GM21723 (cell line): ENCODE results near the gene STX1B.

Experiments used
- ATAC-seq: cut with Tn5 transposase; IDR thresholded peaks from one replicate; pipeline ENCODE4 v1.9.1; 2021; ENCODE audit warnings: mild to moderate bottlenecking, moderate library complexity; ENCODE audit not compliant: unreplicated experiment

STX1B gene

GRCh38 chr16:30980434-30980833 lies 30.0 kb downstream of the STX1B start:
- ATAC-seq = no peak

GRCh38 chr16:30980023-30980371 lies 30.4 kb downstream of the STX1B start:
- ATAC-seq = no peak

- ATAC-seq = no peak
Observed at GRCh38 chr16:30979170-30980022, 31.0 kb downstream of the STX1B start.

GRCh38 chr16:30977502-30977901 lies 32.9 kb downstream of the STX1B start:
- no peak for ATAC-seq

- no peak for ATAC-seq
Observed at GRCh38 chr16:30976486-30976885, 34.0 kb downstream of the STX1B start.

- no peak for ATAC-seq
Observed at GRCh38 chr16:30974348-30974747, 36.1 kb downstream of the STX1B start.

- no peak for ATAC-seq
Observed at GRCh38 chr16:30972872-30973271, 37.6 kb downstream of the STX1B start.

GRCh38 chr16:30971298-30971697 lies 39.1 kb downstream of the STX1B start:
- no peak for ATAC-seq

- ATAC-seq = no peak
Observed at GRCh38 chr16:30969246-30969842, 41.1 kb downstream of the STX1B start.

GRCh38 chr16:30967795-30968194 lies 42.6 kb downstream of the STX1B start:
- ATAC-seq = no peak

- ATAC-seq = no peak
Observed at GRCh38 chr16:30966033-30966619, 44.3 kb downstream of the STX1B start.

GRCh38 chr16:30965436-30965835 lies 45.0 kb downstream of the STX1B start:
- no peak for ATAC-seq

- ATAC-seq = no peak
Observed at GRCh38 chr16:30964574-30965226, 45.7 kb downstream of the STX1B start.

GRCh38 chr16:30963925-30964511 lies 46.4 kb downstream of the STX1B start:
- ATAC-seq = no peak

- no peak for ATAC-seq
Observed at GRCh38 chr16:30961384-30961783, 49.1 kb downstream of the STX1B start.

GRCh38 chr16:30958175-30959079 lies 52.0 kb downstream of the STX1B start:
- peak; percentile 15 for ATAC-seq

- ATAC-seq = peak; percentile 74
Observed at GRCh38 chr16:30957456-30958174, 52.8 kb downstream of the STX1B start, which contains the start of gene SETD1A. SETD1A (plus strand) TSS chr16:30957754; CDS start chr16:30958732, 978 bp downstream.

- peak; percentile 52 for ATAC-seq
Observed at GRCh38 chr16:30956601-30957455, 53.6 kb downstream of the STX1B start.
